CD14-positive monocyte (primary cell): ENCODE measurements around the gene COL5A2. TPM values are rescaled to one million over a fixed set of nuclear protein-coding genes. Genes with fewer than 3 reads are reported as not detected.

ENCODE experiments used
- DNase-seq, 3 donors: peaks; one replicate each; pipeline ENCODE4 v3.0.0-alpha.2; 2011 to 2022
- H2AFZ ChIP-seq: 2 replicates; pipeline ENCODE4 v1.6.0; 2012; ENCODE audit warnings: mild to moderate bottlenecking, low read depth, low read length, inconsistent platforms; ENCODE audit not compliant: insufficient read depth, poor library complexity, severe bottlenecking
- H3K27ac ChIP-seq, 2 donors: 1 replicate in 1 of 2; 2 replicates in 1 of 2; pipeline ENCODE4 v1.5.1; 2012 to 2013; ENCODE audit warnings: low read length in 2 of 2, control low read depth in 1 of 2, inconsistent platforms in 1 of 2, low read depth in 1 of 2, mild to moderate bottlenecking in 1 of 2
- H3K27me3 ChIP-seq, 2 donors: one replicate each; pipeline versions ENCODE4 v1.6.0 to v1.6.1; 2011 to 2013; ENCODE audit warnings: low read length in 2 of 2; ENCODE audit not compliant: control insufficient read depth in 2 of 2, insufficient read depth in 2 of 2
- H3K36me3 ChIP-seq, 2 donors: replicated peaks in 1 of 2; 1 replicate in 1 of 2; 2 replicates in 1 of 2; pipeline versions ENCODE4 v1.5.1 to v1.6.1; 2012 to 2013; ENCODE audit warnings: low read length in 2 of 2, control low read depth in 1 of 2, inconsistent platforms in 1 of 2, mild to moderate bottlenecking in 1 of 2; ENCODE audit not compliant: insufficient read depth in 2 of 2, control insufficient read depth in 1 of 2
- H3K4me1 ChIP-seq, 2 donors: 1 replicate in 1 of 2; 2 replicates in 1 of 2; pipeline versions ENCODE4 v1.5.1 to v1.6.1; 2012 to 2013; ENCODE audit warnings: low read length in 2 of 2, control low read depth in 1 of 2, inconsistent platforms in 1 of 2, mild to moderate bottlenecking in 1 of 2, moderate library complexity in 1 of 2; ENCODE audit not compliant: insufficient read depth in 2 of 2, control insufficient read depth in 1 of 2
- H3K4me2 ChIP-seq: replicated peaks from 2 replicates; pipeline ENCODE3; 2012; ENCODE audit warnings: low read length, moderate library complexity, mild to moderate bottlenecking; ENCODE audit not compliant: poor library complexity, severe bottlenecking; ENCODE audit errors: extremely low read depth
- H3K4me3 ChIP-seq, 3 experiments: fragments of 200-600 bp in 1 of 3; sonication (generic) in 1 of 3; replicated peaks in 1 of 3; 1 replicate in 2 of 3; 2 replicates in 1 of 3; pipeline ENCODE4 v1.5.1; 2011 to 2013; ENCODE audit warnings: low read length in 3 of 3, mild to moderate bottlenecking in 3 of 3, control low read depth in 2 of 3, low read depth in 2 of 3, inconsistent platforms in 1 of 3, moderate library complexity in 1 of 3
- H3K79me2 ChIP-seq: 2 replicates; pipeline ENCODE4 v1.6.0; 2012; ENCODE audit warnings: mild to moderate bottlenecking, control low read depth, inconsistent platforms, low read length, moderate library complexity; ENCODE audit not compliant: insufficient read depth
- H3K9ac ChIP-seq: 2 replicates; pipeline ENCODE4 v1.6.0; 2017; ENCODE audit warnings: low read length, mild to moderate bottlenecking; ENCODE audit not compliant: insufficient read depth, poor library complexity, severe bottlenecking
- H3K9me3 ChIP-seq, 2 donors: replicated peaks in 1 of 2; 1 replicate in 1 of 2; 2 replicates in 1 of 2; pipeline versions ENCODE4 v1.5.1 to v1.6.1; 2012 to 2013; ENCODE audit warnings: low read length in 2 of 2, control low read depth in 1 of 2; ENCODE audit not compliant: control insufficient read depth in 1 of 2, insufficient read depth in 1 of 2
- H4K20me1 ChIP-seq: 2 replicates; pipeline ENCODE4 v1.6.0; 2012; ENCODE audit warnings: mild to moderate bottlenecking, low read length, control low read depth, moderate library complexity; ENCODE audit not compliant: insufficient read depth
- H3K27ac Mint-ChIP-seq, 7 donors: one replicate each; pipeline ENCODE4 v1.8.0; 2020; ENCODE audit warnings: mild to moderate bottlenecking in 7 of 7, mixed read lengths in 7 of 7, moderate library complexity in 6 of 7, inconsistent platforms in 2 of 7
- H3K27me3 Mint-ChIP-seq, 3 donors: one replicate each; pipeline ENCODE4 v1.8.0; 2021 to 2022; ENCODE audit warnings: low read depth in 3 of 3, mild to moderate bottlenecking in 3 of 3, mixed read lengths in 3 of 3, moderate library complexity in 3 of 3, inconsistent platforms in 1 of 3
- H3K36me3 Mint-ChIP-seq, 2 donors: one replicate each; pipeline ENCODE4 v1.8.0; 2020; ENCODE audit warnings: mixed read lengths in 2 of 2, inconsistent platforms in 1 of 2, mild to moderate bottlenecking in 1 of 2
- H3K4me1 Mint-ChIP-seq: one replicate; pipeline ENCODE4 v1.8.0; 2020; ENCODE audit warnings: mild to moderate bottlenecking, mixed read lengths
- H3K4me3 Mint-ChIP-seq, 2 donors: one replicate each; pipeline ENCODE4 v1.8.0; 2020; ENCODE audit warnings: mild to moderate bottlenecking in 2 of 2, mixed read lengths in 2 of 2, moderate library complexity in 1 of 2
- H3K9me3 Mint-ChIP-seq, 7 donors: one replicate each; pipeline ENCODE4 v1.8.0; 2020 to 2022; ENCODE audit warnings: mixed read lengths in 7 of 7, mild to moderate bottlenecking in 6 of 7, moderate library complexity in 6 of 7, inconsistent platforms in 2 of 7
- CTCF ChIP-seq: fragments of 200-600 bp; IDR thresholded peaks from one replicate; pipeline ENCODE4 v1.8.0; 2022; ENCODE audit warnings: antibody characterized with exemption, mild to moderate bottlenecking
- WGBS: methylation state at CpG from one replicate; pipeline ENCODE4 v1.1.5; 2013; ENCODE audit warnings: missing lambda C conversion rate; ENCODE audit not compliant: insufficient coverage; 5-methylcytosine and 5-hydroxymethylcytosine counted together
- intact Hi-C, 2 donors: fragments of 100-400 bp; cut with micrococcal nuclease; formaldehyde crosslinking; loops; one replicate each; pipeline versions ENCODE4 v1.15.0 to v1.15.1; 2023
- polyA plus RNA-seq, 3 donors: library from polyadenylated mRNA; depleted of rRNA in 1 of 3; unstranded in 2 of 3; stranded (reverse) in 1 of 3; fragments of 300-500 nt in 2 of 3; fragments of >200 nt in 1 of 3; fragmentation: Illumina TruSeq in 2 of 3; gene quantifications; 1 replicate in 2 of 3; 2 replicates in 1 of 3; pipeline ENCODE4 v1.2.3, GENCODE V29; 2012 to 2021

Gene COL5A2
- polyA plus RNA-seq, 3 donors = 0.13 TPM; not detected in 2

GRCh38 chr2:189191766-189192165 lies 12.2 kb upstream of the COL5A2 start:
- Mint-ChIP-seq H3K9me3 (peaks cover 0 to 4% (median 1%) of the 10 kb centered on the region in 7 donors), H3K36me3 (no peaks in the 10 kb centered on the region), H3K27me3 (peaks cover 0 to 1% (median 0%) of the 10 kb centered on the region in 3 donors), H3K4me3 (no peak overlapping the region), H3K27ac (no peak overlapping the region), H3K4me1 (no peaks in the 10 kb centered on the region)
- Histone ChIP-seq H4K20me1 (no peaks in the 10 kb centered on the region), H3K9me3 (no peaks in the 10 kb centered on the region), H3K79me2 (no peaks in the 10 kb centered on the region), H3K9ac (no peak overlapping the region), H2AFZ (no peak overlapping the region), H3K27me3 (no peaks in the 10 kb centered on the region), H3K27ac (no peak overlapping the region), H3K4me2 (no peak overlapping the region), H3K4me1 (no peaks in the 10 kb centered on the region), H3K36me3 (no peaks in the 10 kb centered on the region), H3K4me3 (no peak overlapping the region)
- intact Hi-C loops = no loop called here
- no peak for DNase-seq
- no peak for TF ChIP-seq CTCF

GRCh38 chr2:189190685-189191084 lies 11.1 kb upstream of the COL5A2 start:
- no peak overlapping the region for H3K4me3 Mint-ChIP-seq
- H3K79me2 ChIP-seq = no peaks in the 10 kb centered on the region
- no peak overlapping the region for H3K27ac Mint-ChIP-seq
- H3K27me3 ChIP-seq = no peaks in the 10 kb centered on the region
- no peak overlapping the region for H3K27ac ChIP-seq
- H3K4me1 Mint-ChIP-seq = no peaks in the 10 kb centered on the region
- TF ChIP-seq CTCF = no peak
- no peak overlapping the region for H3K9ac ChIP-seq
- no peak overlapping the region for H2AFZ ChIP-seq
- no peak overlapping the region for H3K4me3 ChIP-seq
- H3K4me2 ChIP-seq = no peak overlapping the region
- DNase-seq = no peak
- no peaks in the 10 kb centered on the region for H3K4me1 ChIP-seq
- WGBS = no CpG with 5 or more reads among the region's 3 CpGs
- peaks cover 0 to 4% (median 1%) of the 10 kb centered on the region in 7 donors for H3K9me3 Mint-ChIP-seq
- no peaks in the 10 kb centered on the region for H3K36me3 ChIP-seq
- peaks cover 0 to 1% (median 0%) of the 10 kb centered on the region in 3 donors for H3K27me3 Mint-ChIP-seq
- H3K36me3 Mint-ChIP-seq = no peaks in the 10 kb centered on the region
- H3K9me3 ChIP-seq = no peaks in the 10 kb centered on the region
- intact Hi-C loops = no loop called here
- no peaks in the 10 kb centered on the region for H4K20me1 ChIP-seq
